Smooth muscle cell of bladder (primary cell): ENCODE results near the gene RARA. TPM values are rescaled to one million over a fixed set of nuclear protein-coding genes. Genes with fewer than 3 reads are reported as not detected.

ENCODE experiments used
- total RNA-seq: library from RNA; depleted of rRNA; stranded (reverse); fragments of >200 nt; gene quantifications from 2 replicates; pipeline ENCODE4 v1.2.3, GENCODE V29; 2014

Gene RARA
- 4.7 and 6.9 TPM in 2 replicates for total RNA-seq

DNA sequence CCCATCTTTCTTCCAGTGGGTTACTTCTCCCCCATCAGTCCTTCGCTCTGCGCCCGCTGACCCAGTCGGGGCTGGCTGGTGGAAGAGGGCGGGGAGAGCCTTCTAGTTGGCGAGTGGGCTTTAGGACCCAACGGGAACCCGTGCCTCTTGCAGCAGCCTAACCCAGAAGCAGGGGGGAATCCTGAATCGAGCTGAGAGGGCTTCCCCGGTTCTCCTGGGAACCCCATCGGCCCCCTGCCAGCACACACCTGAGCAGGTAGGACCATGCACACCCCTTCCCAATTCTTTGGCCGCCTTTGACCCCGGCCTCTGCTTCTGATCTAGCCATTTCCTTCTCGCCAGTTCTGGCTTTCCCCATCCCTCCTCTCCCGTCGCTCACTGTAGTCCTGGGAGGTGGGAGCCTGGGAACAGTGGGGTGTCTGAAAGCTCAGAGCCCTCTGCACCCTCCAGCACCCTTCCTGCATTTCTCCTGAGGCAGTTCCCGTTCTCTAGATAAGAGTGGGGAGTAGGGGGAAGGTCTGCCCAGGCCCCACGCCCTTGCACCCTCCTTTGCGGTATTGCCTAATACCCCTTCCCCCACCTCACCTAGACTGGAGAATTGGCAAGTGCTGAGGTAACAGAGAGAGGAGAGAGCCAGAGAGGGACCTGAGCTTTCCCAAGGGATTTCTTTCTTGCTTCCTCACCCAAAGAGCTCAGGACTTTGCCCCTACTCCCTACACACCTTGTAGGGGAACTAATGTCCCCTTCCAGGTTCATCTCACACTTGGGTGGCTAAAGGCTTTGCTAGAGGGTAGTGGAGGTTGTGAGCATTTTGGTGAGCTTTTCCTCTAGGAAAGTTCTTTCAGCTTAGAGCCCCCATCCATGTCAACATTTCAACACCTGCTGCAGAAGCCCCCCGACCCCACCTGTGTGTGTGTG, at the start of gene RARA:
TSS of gene RARA (plus strand) at position 150 of the 918 bp plus-strand sequence. CDS start 22,039 bp downstream, outside the sequence.

DNA sequence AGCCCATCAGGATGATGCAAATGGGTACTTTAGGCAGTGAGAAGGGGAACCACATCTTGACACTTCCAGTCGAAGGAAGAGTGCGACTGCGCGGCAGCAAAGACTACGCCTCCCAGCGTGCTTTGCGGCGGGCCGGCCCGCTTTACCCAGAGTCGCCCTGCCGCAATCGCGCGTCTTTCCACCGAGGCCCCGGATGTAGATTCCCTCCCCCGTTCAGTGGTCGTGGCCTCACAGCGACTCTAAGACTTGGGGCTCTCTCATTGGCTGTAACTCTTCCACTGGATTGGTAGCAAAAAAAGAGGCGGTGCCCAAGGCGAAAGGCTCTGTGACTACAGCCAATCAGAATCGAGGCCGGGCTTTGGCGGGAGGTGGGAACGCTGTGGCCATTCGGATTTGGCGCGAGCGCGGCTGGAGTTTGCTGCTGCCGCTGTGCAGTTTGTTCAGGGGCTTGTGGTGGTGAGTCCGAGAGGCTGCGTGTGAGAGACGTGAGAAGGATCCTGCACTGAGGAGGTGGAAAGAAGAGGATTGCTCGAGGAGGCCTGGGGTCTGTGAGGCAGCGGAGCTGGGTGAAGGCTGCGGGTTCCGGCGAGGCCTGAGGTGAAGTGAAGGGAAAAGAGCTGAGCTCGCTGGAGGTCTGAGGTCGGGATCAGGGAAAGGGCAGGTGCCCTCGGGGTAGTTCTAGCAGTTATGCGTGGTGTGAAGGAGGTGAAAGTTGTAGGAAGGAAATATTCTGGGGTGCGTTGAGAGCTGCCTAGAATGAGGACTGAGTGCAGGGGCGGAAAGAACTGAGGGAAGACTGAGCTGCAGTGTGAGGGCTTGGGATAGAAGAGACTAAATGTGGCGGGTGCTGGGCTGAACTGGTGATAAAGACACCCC, 21.2 kb upstream of the RARA start, which contains the start of gene CDC6:
TSS of gene CDC6 (plus strand) at position 386 of the 876 bp plus-strand sequence. CDS start 1,542 bp downstream, outside the sequence.

DNA sequence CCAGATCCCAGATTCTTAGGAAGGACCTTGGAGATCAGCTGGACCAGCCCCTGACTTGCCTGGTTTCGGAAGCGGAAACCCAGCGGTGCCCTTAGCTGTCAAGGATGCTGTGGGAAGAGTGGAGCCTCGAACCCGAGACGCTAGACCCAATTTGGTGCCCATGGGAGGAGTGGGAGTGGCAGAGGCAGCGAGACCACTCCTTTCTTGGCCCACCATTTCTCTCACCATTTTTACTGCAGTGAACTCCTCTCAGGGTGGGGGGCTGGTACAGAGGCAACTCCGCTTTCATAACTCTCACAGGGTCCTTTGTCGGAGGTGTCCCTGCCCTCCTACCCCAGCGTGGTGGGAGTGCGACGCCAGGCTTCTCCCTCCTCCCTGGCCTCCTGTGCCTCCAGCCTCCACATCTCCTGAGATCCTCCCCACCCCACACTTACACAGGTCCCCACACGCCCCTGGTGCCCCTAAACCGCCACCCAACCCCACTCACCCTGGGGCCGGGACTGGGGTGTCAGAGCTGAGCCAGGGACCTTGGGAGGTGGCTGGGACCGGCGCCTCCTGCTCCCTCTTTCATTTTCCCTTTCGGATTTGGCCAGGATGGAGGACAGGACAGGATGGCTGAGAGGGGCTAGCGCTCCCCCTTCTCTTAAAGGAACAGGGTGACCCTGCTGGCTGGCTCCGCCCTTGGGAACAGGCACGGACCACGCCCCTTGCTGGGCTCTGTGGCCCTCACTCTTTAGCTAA, 55.3 kb downstream of the RARA start, which contains the start of gene GJD3:
TSS of gene GJD3 (minus strand) at position 617 of the 741 bp plus-strand sequence. CDS start 922 bp downstream, outside the sequence.

Other genes starting within 250 kb of the RARA start
- gene THRA, start 246.2 kb upstream of the RARA start, total RNA-seq, result 18.9 and 27.4 TPM in 2 replicates
- gene NR1D1, start 208.6 kb upstream of the RARA start, total RNA-seq, result 0.85 and 1.3 TPM in 2 replicates
- gene MSL1, start 187.2 kb upstream of the RARA start, total RNA-seq, result 30.2 and 38.6 TPM in 2 replicates
- 19.1 and 20.8 TPM in 2 replicates for gene CASC3, start 168.6 kb upstream of the RARA start, total RNA-seq
- gene RAPGEFL1, start 131.7 kb upstream of the RARA start, total RNA-seq, result 1.00 and 1.8 TPM in 2 replicates
- gene WIPF2, start 89.9 kb upstream of the RARA start, total RNA-seq, result 3.6 and 4.6 TPM in 2 replicates
- gene CDC6, start 21.3 kb upstream of the RARA start, total RNA-seq, result 1.4 and 1.8 TPM in 2 replicates
- gene GJD3, start 55.6 kb downstream of the RARA start, total RNA-seq, result 1.8 and 2.0 TPM in 2 replicates
- 9.9 and 11.4 TPM in 2 replicates for gene TOP2A, start 108.7 kb downstream of the RARA start, total RNA-seq
- gene IGFBP4, start 134.3 kb downstream of the RARA start, total RNA-seq, result 450 and 539 TPM in 2 replicates
- gene TNS4, start 192.4 kb downstream of the RARA start, total RNA-seq, result under 0.01 TPM in 2 replicates